Tibial nerve (tissue), 4 donors: ENCODE measurements around the gene PGM5. TPM values are rescaled to one million over a fixed set of nuclear protein-coding genes. Genes with fewer than 3 reads are reported as not detected.

ENCODE experiments used
- DNase-seq, 2 donors: peaks; one replicate each; pipeline ENCODE4 v3.0.0-alpha.2; 2019; ENCODE audit warnings: low spot score in 2 of 2
- H3K27ac ChIP-seq, 4 donors: fragments of 200-600 bp; sonication (generic) in 3 of 4; one replicate each; pipeline ENCODE4 v1.5.1; 2017 to 2019; ENCODE audit warnings: mild to moderate bottlenecking in 1 of 4
- H3K27me3 ChIP-seq, 2 donors: fragments of 200-600 bp; sonication (generic) in 1 of 2; one replicate each; pipeline versions ENCODE4 v1.5.1 to v1.6.0; 2017 to 2019
- H3K36me3 ChIP-seq, 3 donors: fragments of 200-600 bp; sonication (generic); one replicate each; pipeline ENCODE4 v1.5.1; 2018 to 2019
- H3K4me1 ChIP-seq, 4 donors: fragments of 200-600 bp; sonication (generic) in 3 of 4; one replicate each; pipeline ENCODE4 v1.5.1; 2017 to 2019
- H3K4me3 ChIP-seq, 4 donors: fragments of 200-600 bp; sonication (generic) in 3 of 4; one replicate each; pipeline ENCODE4 v1.5.1; 2017 to 2019; ENCODE audit warnings: mild to moderate bottlenecking in 1 of 4, moderate library complexity in 1 of 4
- H3K9me3 ChIP-seq, 4 donors: fragments of 200-600 bp; sonication (generic) in 3 of 4; one replicate each; pipeline ENCODE4 v1.5.1; 2017 to 2019
- CTCF ChIP-seq, 5 experiments: fragments of 200-600 bp in 3 of 5; fragments of 450-650 bp in 2 of 5; sonication (generic) in 3 of 5; IDR thresholded peaks; one replicate each; pipeline ENCODE4 v1.5.1; 2016 to 2019; ENCODE audit warnings: antibody characterized with exemption in 5 of 5, mild to moderate bottlenecking in 3 of 5, moderate library complexity in 2 of 5
- EP300 ChIP-seq, 2 donors: sonication (generic); formaldehyde crosslinking; IDR thresholded peaks; one replicate each; pipeline ENCODE4 v1.6.1; 2017; ENCODE audit warnings: antibody characterized with exemption in 2 of 2, mild to moderate bottlenecking in 1 of 2
- POLR2A ChIP-seq, 2 donors: fragments of 450-650 bp; IDR thresholded peaks; one replicate each; pipeline ENCODE4 v1.6.1; 2017; ENCODE audit warnings: antibody characterized with exemption in 2 of 2, mild to moderate bottlenecking in 2 of 2, moderate library complexity in 2 of 2
- WGBS, 2 donors: methylation state at CpG; one replicate each; pipeline ENCODE4 v1.1.5; 2018; 5-methylcytosine and 5-hydroxymethylcytosine counted together
- total RNA-seq, 4 donors: library from RNA; depleted of rRNA; stranded (reverse); fragments of >200 nt; gene quantifications; one replicate each; pipeline ENCODE4 v1.1.0, GENCODE V29; 2016

The PGM5 gene
- total RNA-seq, 4 donors from 2014 or later, result 20.1 to 43.1 (median 27.0) TPM

- peaks cover 0 to 8% (median 0%) of the 10 kb centered on the region in 4 donors for H3K4me1 ChIP-seq
- H3K4me3 ChIP-seq, result no peak overlapping the region
- 49 to 53% methylated on average over 7 of the region's 7 CpGs for WGBS, 2 donors
- H3K27me3 ChIP-seq, result no peaks in the 10 kb centered on the region
- TF ChIP-seq EP300 (IDR thresholded peaks at IDR 0.05) (no peak), CTCF (IDR thresholded peaks at IDR 0.05) (peak in 4 of 5 experiments; percentile 41 to 64 (median 52))
- no peak overlapping the region for H3K27ac ChIP-seq
- no peak for DNase-seq
- no peaks in the 10 kb centered on the region for H3K36me3 ChIP-seq
- H3K9me3 ChIP-seq, result no peaks in the 10 kb centered on the region
These were observed 150.9 kb downstream of the PGM5 start for GRCh38 chr9:68507130-68507805.

- H3K4me3 ChIP-seq, result no peak overlapping the region
- peaks cover 0 to 8% (median 0%) of the 10 kb centered on the region in 4 donors for H3K4me1 ChIP-seq
- no peaks in the 10 kb centered on the region for H3K9me3 ChIP-seq
- H3K27me3 ChIP-seq, result no peaks in the 10 kb centered on the region
- H3K27ac ChIP-seq, result no peak overlapping the region
- TF ChIP-seq EP300 (IDR thresholded peaks at IDR 0.05), result no peak
- TF ChIP-seq POLR2A (IDR thresholded peaks at IDR 0.05), result no peak
- TF ChIP-seq CTCF (IDR thresholded peaks at IDR 0.05), result no peak
- H3K36me3 ChIP-seq, result no peaks in the 10 kb centered on the region
- WGBS, 2 donors, result 53 to 54% methylated on average over 2 of the region's 2 CpGs
- no peak for DNase-seq
These were observed 151.4 kb downstream of the PGM5 start for GRCh38 chr9:68507806-68508145.

GRCh38 chr9:68508547-68508946 is 152.1 kb downstream of the PGM5 start:
- Histone ChIP-seq H3K9me3 (no peaks in the 10 kb centered on the region), H3K4me3 (no peak overlapping the region), H3K4me1 (peaks cover 0 to 8% (median 0%) of the 10 kb centered on the region in 4 donors), H3K36me3 (no peaks in the 10 kb centered on the region), H3K27ac (no peak overlapping the region), H3K27me3 (no peaks in the 10 kb centered on the region)
- WGBS, 2 donors, result 63 to 67% methylated on average over 2 of the region's 2 CpGs
- DNase-seq, result no peak
- no peak for TF ChIP-seq POLR2A (IDR thresholded peaks at IDR 0.05)
- no peak for TF ChIP-seq CTCF (IDR thresholded peaks at IDR 0.05)
- no peak for TF ChIP-seq EP300 (IDR thresholded peaks at IDR 0.05)

GRCh38 chr9:68509689-68510088 is 153.3 kb downstream of the PGM5 start:
- H3K4me1 ChIP-seq, result peaks cover 0 to 8% (median 0%) of the 10 kb centered on the region in 4 donors
- no peak overlapping the region for H3K27ac ChIP-seq
- no peaks in the 10 kb centered on the region for H3K27me3 ChIP-seq
- no peaks in the 10 kb centered on the region for H3K9me3 ChIP-seq
- TF ChIP-seq POLR2A (IDR thresholded peaks at IDR 0.05), result no peak
- no peak for TF ChIP-seq CTCF (IDR thresholded peaks at IDR 0.05)
- TF ChIP-seq EP300 (IDR thresholded peaks at IDR 0.05), result no peak
- H3K36me3 ChIP-seq, result no peaks in the 10 kb centered on the region
- no peak for DNase-seq
- H3K4me3 ChIP-seq, result no peak overlapping the region

- Histone ChIP-seq H3K4me1 (no peaks in the 10 kb centered on the region), H3K27me3 (no peaks in the 10 kb centered on the region), H3K27ac (no peak overlapping the region), H3K9me3 (peaks cover 0 to 5% (median 0%) of the 10 kb centered on the region in 4 donors), H3K4me3 (no peak overlapping the region), H3K36me3 (peaks cover 0 to 5% (median 0%) of the 10 kb centered on the region in 3 donors)
- no peak for DNase-seq
- WGBS, 2 donors, result 34 to 45% methylated on average over 3 of the region's 3 CpGs
- no peak for TF ChIP-seq EP300 (IDR thresholded peaks at IDR 0.05)
- TF ChIP-seq CTCF (IDR thresholded peaks at IDR 0.05), result no peak
- TF ChIP-seq POLR2A (IDR thresholded peaks at IDR 0.05), result no peak
These were observed 157.0 kb downstream of the PGM5 start for GRCh38 chr9:68513385-68513784.
